GM23338 (cell line): ENCODE measurements around the gene ARL15. TPM values are rescaled to one million over a fixed set of nuclear protein-coding genes. Genes with fewer than 3 reads are reported as not detected.

ENCODE experiments used
- ATAC-seq: fragments of 200-7000 bp; cut with Tn5 transposase; 3 replicates; pipeline ENCODE4 v1.9.1; 2020
- DNase-seq: peaks from one replicate; pipeline ENCODE4 v3.0.0-alpha.2; 2015; ENCODE audit warnings: low spot score
- H2AFZ ChIP-seq: fragments of 200-600 bp; sonication (generic); 2 replicates; pipeline ENCODE4 v1.8.0; 2016; ENCODE audit warnings: antibody characterized with exemption, mild to moderate bottlenecking, moderate library complexity
- H3F3A ChIP-seq: fragments of 200-600 bp; sonication (generic); replicated peaks from 2 replicates; pipeline ENCODE4 v1.8.0; 2017; ENCODE audit warnings: antibody characterized with exemption, mixed run types, low read depth
- H3K27ac ChIP-seq: fragments of 200-600 bp; sonication (generic); 2 replicates; pipeline ENCODE4 v1.6.1; 2016; ENCODE audit warnings: low read depth
- H3K27me3 ChIP-seq: fragments of 200-600 bp; sonication (generic); 2 replicates; pipeline ENCODE4 v1.8.0; 2016; ENCODE audit warnings: mild to moderate bottlenecking, mixed run types, moderate library complexity; ENCODE audit not compliant: insufficient read depth
- H3K36me3 ChIP-seq: fragments of 200-600 bp; sonication (generic); 2 replicates; pipeline ENCODE4 v1.8.0; 2016; ENCODE audit warnings: mild to moderate bottlenecking; ENCODE audit not compliant: insufficient read depth
- H3K4me1 ChIP-seq: fragments of 200-600 bp; sonication (generic); 2 replicates; pipeline ENCODE4 v1.8.0; 2016; ENCODE audit warnings: mild to moderate bottlenecking, moderate library complexity; ENCODE audit not compliant: insufficient read depth
- H3K4me2 ChIP-seq: fragments of 200-600 bp; sonication (generic); 2 replicates; pipeline ENCODE4 v1.7.1; 2017; ENCODE audit warnings: mixed run types
- H3K4me3 ChIP-seq: fragments of 200-600 bp; sonication (generic); 2 replicates; pipeline ENCODE4 v1.6.1; 2016; ENCODE audit warnings: mixed run types
- H3K79me2 ChIP-seq: fragments of 200-600 bp; sonication (generic); replicated peaks from 2 replicates; pipeline ENCODE4 v1.8.0; 2017; ENCODE audit warnings: mild to moderate bottlenecking; ENCODE audit not compliant: insufficient read depth
- H3K9me2 ChIP-seq: fragments of 200-600 bp; sonication (generic); 2 replicates; pipeline ENCODE4 v1.8.0; 2017; ENCODE audit not compliant: insufficient read depth
- H4K20me1 ChIP-seq: fragments of 200-600 bp; sonication (generic); replicated peaks from 2 replicates; pipeline ENCODE4 v1.8.0; 2017; ENCODE audit warnings: mild to moderate bottlenecking; ENCODE audit not compliant: insufficient read depth
- H3K27ac Mint-ChIP-seq: 2 replicates; pipeline ENCODE4 v1.8.0; 2020; ENCODE audit warnings: inconsistent platforms, mild to moderate bottlenecking, moderate library complexity, mixed read lengths
- H3K27me3 Mint-ChIP-seq: 3 replicates; pipeline ENCODE4 v1.8.0; 2022; ENCODE audit warnings: low read depth, mild to moderate bottlenecking, moderate library complexity, mixed read lengths, inconsistent platforms; ENCODE audit not compliant: insufficient read depth, poor library complexity
- H3K36me3 Mint-ChIP-seq: 3 replicates; pipeline ENCODE4 v1.8.0; 2021; ENCODE audit warnings: low read depth, mild to moderate bottlenecking, inconsistent platforms, moderate library complexity, mixed read lengths
- H3K4me1 Mint-ChIP-seq: 3 replicates; pipeline ENCODE4 v1.8.0; 2020; ENCODE audit warnings: mild to moderate bottlenecking, inconsistent platforms, mixed read lengths
- H3K4me3 Mint-ChIP-seq: 3 replicates; pipeline ENCODE4 v1.8.0; 2021; ENCODE audit warnings: moderate library complexity, mild to moderate bottlenecking, inconsistent platforms, mixed read lengths
- H3K9me3 Mint-ChIP-seq: 3 replicates; pipeline ENCODE4 v1.8.0; 2020; ENCODE audit warnings: moderate library complexity, mild to moderate bottlenecking, inconsistent platforms, mixed read lengths
- CREB1 ChIP-seq: fragments of 250-450 bp; sonication (Bioruptor Pico); IDR thresholded peaks from 2 replicates; pipeline ENCODE4 v1.5.0; 2020; ENCODE audit warnings: low read depth, mild to moderate bottlenecking, moderate library complexity
- CTCF ChIP-seq, 2 experiments: fragments of 200-600 bp in 1 of 2; sonication (generic) in 1 of 2; conservative IDR thresholded peaks; 2 replicates each; pipeline versions ENCODE4 v1.5.1 to v1.6.1; 2016 to 2017; ENCODE audit warnings: antibody characterized with exemption in 2 of 2, low read depth in 2 of 2, mild to moderate bottlenecking in 2 of 2, moderate library complexity in 1 of 2
- ETS1 ChIP-seq: IDR thresholded peaks from 2 replicates; pipeline ENCODE4 v1.6.1; 2016; ENCODE audit warnings: antibody characterized with exemption
- EZH2 ChIP-seq: fragments of 200-600 bp; sonication (generic); IDR thresholded peaks from one replicate; pipeline ENCODE4 v1.8.0; 2017; ENCODE audit warnings: antibody characterized with exemption, mild to moderate bottlenecking, low read depth; ENCODE audit not compliant: unreplicated experiment
- EZH2phosphoT487 ChIP-seq: fragments of 200-600 bp; sonication (generic); IDR thresholded peaks from one replicate; pipeline ENCODE4 v1.8.1; 2018; ENCODE audit warnings: antibody characterized with exemption; ENCODE audit not compliant: unreplicated experiment
- JUNB ChIP-seq: IDR thresholded peaks from one replicate; pipeline ENCODE4 v1.6.1; 2016; ENCODE audit warnings: antibody characterized with exemption; ENCODE audit not compliant: unreplicated experiment
- NANOG ChIP-seq: IDR thresholded peaks from 2 replicates; pipeline ENCODE4 v1.6.1; 2016; ENCODE audit warnings: antibody characterized with exemption, borderline replicate concordance
- POLR2AphosphoS5 ChIP-seq: IDR thresholded peaks from 2 replicates; pipeline ENCODE4 v1.6.1; 2016; ENCODE audit warnings: antibody characterized with exemption, low read depth
- REST ChIP-seq: IDR thresholded peaks from one replicate; pipeline ENCODE4 v1.6.1; 2018; ENCODE audit warnings: antibody characterized with exemption; ENCODE audit not compliant: unreplicated experiment
- STAT1 ChIP-seq: IDR thresholded peaks from one replicate; pipeline ENCODE4 v1.6.1; 2016; ENCODE audit warnings: antibody characterized with exemption; ENCODE audit not compliant: unreplicated experiment
- ZNF114 ChIP-seq: fragments of 250-450 bp; sonication (Bioruptor Pico); IDR thresholded peaks from 2 replicates; pipeline ENCODE4 v1.5.0; 2020; ENCODE audit warnings: mild to moderate bottlenecking, moderate library complexity
- polyA plus RNA-seq: library from polyadenylated mRNA; unstranded; fragments of >200 nt; fragmentation: Nextera tagmentation; extraction: Ambion mirVana; gene quantifications from 2 replicates; pipeline ENCODE4 v1.2.1, GENCODE V29; 2016
- total RNA-seq: library from RNA; depleted of rRNA; stranded (reverse); fragments of >200 nt; shearing (Covaris generic); gene quantifications from 2 replicates; pipeline ENCODE4 v1.2.3, GENCODE V29; 2014

ARL15 gene
- total and polyA plus RNA-seq, 2 experiments from 2014 or later = 13.0 to 54.0 TPM

GRCh38 chr5:54180630-54181031 lies 129.7 kb downstream of the ARL15 start:
- H3K4me2 ChIP-seq = no peak overlapping the region
- no peak for TF ChIP-seq REST
- no peak for TF ChIP-seq EZH2
- ATAC-seq (peak; percentile 85), DNase-seq (peak; percentile 49)
- H2AFZ ChIP-seq = no peak overlapping the region
- H3K27me3 ChIP-seq = no peaks in the 10 kb centered on the region
- H3K36me3 Mint-ChIP-seq = no peaks in the 10 kb centered on the region
- H3K79me2 ChIP-seq = peaks cover 8% of the 10 kb centered on the region
- H3K4me3 ChIP-seq = no peak overlapping the region
- no peaks in the 10 kb centered on the region for H3K27me3 Mint-ChIP-seq
- peaks cover 9% of the 10 kb centered on the region; the same call in 2 of the 3 replicates for H3K4me1 Mint-ChIP-seq
- H3K36me3 ChIP-seq = no peaks in the 10 kb centered on the region
- H3K27ac Mint-ChIP-seq = no peak overlapping the region
- H3K9me2 ChIP-seq = no peaks in the 10 kb centered on the region
- H3K4me1 ChIP-seq = peaks cover 3% of the 10 kb centered on the region
- H3K27ac ChIP-seq = no peak overlapping the region
- no peaks in the 10 kb centered on the region for H4K20me1 ChIP-seq
- H3F3A ChIP-seq = no peaks in the 10 kb centered on the region
- H3K4me3 Mint-ChIP-seq = no peak overlapping the region
- H3K9me3 Mint-ChIP-seq = peaks cover 4% of the 10 kb centered on the region; the same call in 1 of the 3 replicates

GRCh38 chr5:54178991-54179390 lies 131.4 kb downstream of the ARL15 start:
- Mint-ChIP-seq H3K9me3 (peaks cover 4% of the 10 kb centered on the region; the same call in 1 of the 3 replicates), H3K27ac (no peak overlapping the region), H3K27me3 (no peaks in the 10 kb centered on the region), H3K36me3 (no peaks in the 10 kb centered on the region), H3K4me3 (no peak overlapping the region), H3K4me1 (peaks cover 9% of the 10 kb centered on the region; the same call in 2 of the 3 replicates)
- H3K79me2 ChIP-seq = peaks cover 15% of the 10 kb centered on the region
- no peak overlapping the region for H2AFZ ChIP-seq
- DNase-seq = no peak
- no peak overlapping the region for H3K4me2 ChIP-seq
- no peaks in the 10 kb centered on the region for H3F3A ChIP-seq
- H3K9me2 ChIP-seq = no peaks in the 10 kb centered on the region
- no peak for ATAC-seq
- no peak overlapping the region for H3K4me3 ChIP-seq
- no peak overlapping the region for H3K27ac ChIP-seq
- H4K20me1 ChIP-seq = no peaks in the 10 kb centered on the region
- peaks cover 3% of the 10 kb centered on the region for H3K4me1 ChIP-seq
- H3K27me3 ChIP-seq = no peaks in the 10 kb centered on the region
- H3K36me3 ChIP-seq = no peaks in the 10 kb centered on the region
- TF ChIP-seq CTCF (conservative IDR thresholded peaks at IDR 0.05; ENCODE audit: low read depth in 2 of 2) (no peak), EZH2 (no peak), EZH2phosphoT487 (no peak), CREB1 (no peak), NANOG (no peak), REST (no peak), ZNF114 (CRISPR knock-in tag) (no peak), POLR2AphosphoS5 (no peak), STAT1 (no peak), JUNB (no peak), ETS1 (no peak)
